ELR (cell line): ENCODE data around the gene ABCB7.
"Not testable (repeated sequence)": the region's sequence is repeated elsewhere in the genome, so short reads cannot be mapped to it uniquely, and the experiment has no call there.

Experiments
- DNase-seq: peaks from one replicate; pipeline ENCODE4 v3.0.0-alpha.2; 2015; ENCODE audit warnings: low read depth

Gene ABCB7

GRCh38 chrX:75096331-75096730, 59.8 kb downstream of the ABCB7 start:
- DNase-seq, result no peak

GRCh38 chrX:75086731-75087195, 69.3 kb downstream of the ABCB7 start:
- DNase-seq, result no peak

- DNase-seq, result no peak
These were observed 71.3 kb downstream of the ABCB7 start for GRCh38 chrX:75084757-75085156.

GRCh38 chrX:75076429-75076828, 79.7 kb downstream of the ABCB7 start:
- no peak for DNase-seq

GRCh38 chrX:75074475-75074874, 81.6 kb downstream of the ABCB7 start:
- no peak for DNase-seq

DNA sequence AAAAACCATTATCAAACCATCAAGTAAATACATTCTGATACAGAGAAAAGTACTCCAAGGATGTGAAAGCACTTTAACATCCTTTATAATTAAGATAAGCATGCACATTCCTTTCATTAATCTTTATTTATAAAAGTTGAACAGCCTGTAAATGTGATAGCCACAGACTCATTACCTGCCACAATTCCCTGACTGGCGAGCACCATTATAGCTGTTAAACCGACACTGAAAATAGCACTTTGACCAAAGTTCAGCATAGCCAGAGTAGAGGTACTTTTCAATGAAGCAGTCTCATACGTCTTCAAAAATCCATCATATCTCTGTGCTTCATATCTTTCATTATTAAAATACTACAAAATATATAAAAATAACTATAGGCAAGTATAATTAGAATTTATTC, 84.7 kb downstream of the ABCB7 start:
- no peak for DNase-seq

GRCh38 chrX:75067931-75068330, 88.2 kb downstream of the ABCB7 start:
- peak; percentile 42 for DNase-seq

DNA sequence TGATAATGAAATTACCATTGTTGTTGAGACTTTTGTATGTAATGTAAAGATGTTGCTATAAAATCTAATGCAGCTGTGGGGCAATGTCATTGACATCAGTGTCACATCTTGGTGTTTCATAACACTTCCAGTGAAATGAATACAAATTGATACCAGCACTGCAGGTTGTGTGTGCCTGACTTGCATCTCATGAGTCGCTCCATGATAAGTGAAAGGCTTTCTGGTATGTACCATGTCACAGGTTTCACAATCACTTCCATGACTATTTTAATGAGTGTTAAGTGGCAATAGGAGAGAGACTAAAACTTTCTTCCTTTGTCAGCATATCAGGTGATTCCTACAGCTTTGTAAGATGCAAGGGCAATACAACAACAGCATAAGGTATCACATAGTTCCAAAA, 94.4 kb downstream of the ABCB7 start:
- DNase-seq, result no peak

DNA sequence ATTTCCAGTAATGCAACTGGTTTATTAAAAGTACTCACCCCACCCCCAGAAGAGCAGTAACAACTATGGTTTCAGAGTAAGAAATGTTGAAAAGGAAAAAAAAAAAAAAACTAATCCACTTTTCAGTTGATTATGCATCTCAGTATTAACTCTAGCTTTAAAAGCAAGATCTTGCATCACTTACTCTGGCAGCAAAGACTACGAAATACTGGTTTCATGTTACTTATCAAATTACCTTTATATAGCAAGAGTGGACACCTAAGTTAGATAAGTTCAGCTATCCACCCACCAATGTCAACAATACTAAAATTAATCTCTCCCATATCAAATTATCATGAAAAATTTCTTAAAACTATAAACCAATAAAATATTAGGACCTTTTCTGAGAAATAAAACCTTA, 105.0 kb downstream of the ABCB7 start:
- DNase-seq, result no peak

DNA sequence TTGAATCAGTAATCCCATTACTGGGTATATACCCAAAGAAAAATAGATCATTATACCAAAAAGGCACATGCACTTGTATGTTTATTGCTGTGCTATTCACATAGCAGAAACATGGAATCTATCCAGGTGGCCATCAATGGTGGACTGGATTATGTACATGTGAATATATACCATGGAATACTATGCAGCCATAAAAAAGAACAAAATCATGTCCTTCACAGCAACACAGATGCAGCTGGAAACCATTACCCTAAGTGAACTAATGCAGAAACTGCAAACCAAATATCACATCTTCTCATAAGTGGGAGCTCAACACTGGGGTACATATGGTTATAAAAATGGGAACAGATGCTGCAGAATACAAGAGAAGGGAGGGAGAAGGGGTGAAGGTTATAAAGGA, 110.7 kb downstream of the ABCB7 start:
- no peak for DNase-seq

DNA sequence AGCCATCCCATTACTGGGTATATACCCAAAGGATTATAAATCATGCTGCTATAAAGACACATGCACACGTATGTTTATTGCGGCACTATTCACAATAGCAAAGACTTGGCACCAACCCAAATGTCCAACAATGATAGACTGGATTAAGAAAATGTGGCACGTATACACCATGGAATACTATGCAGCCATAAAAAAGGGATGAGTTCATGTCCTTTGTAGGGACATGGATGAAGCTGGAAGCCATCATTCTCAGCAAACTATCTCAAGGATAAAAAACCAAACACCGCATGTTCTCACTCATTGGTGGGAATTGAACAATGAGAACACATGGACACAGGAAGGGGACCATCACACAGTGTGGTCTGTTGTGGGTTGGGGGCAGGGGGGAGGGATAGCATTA, 111.9 kb downstream of the ABCB7 start:
- DNase-seq, result not testable (repeated sequence)

DNA sequence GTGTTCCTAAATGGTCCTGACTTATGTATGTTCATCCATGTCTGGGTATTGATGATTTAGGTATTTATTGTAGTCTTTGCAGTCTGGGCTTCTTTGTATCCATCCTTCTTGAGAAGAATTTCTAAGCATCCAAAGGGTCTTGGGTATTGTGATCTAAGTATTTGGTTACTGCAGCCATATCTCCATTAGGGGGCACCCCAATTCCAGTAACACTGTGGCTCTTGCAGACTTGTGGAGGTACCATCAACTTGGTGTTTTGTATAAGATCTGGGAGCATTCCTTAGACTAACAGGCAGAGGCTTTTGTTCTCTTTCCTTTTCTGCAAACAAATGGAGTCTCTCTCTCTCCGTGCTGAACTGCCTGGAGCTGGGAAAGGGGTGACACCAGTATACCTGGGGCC, 117.2 kb downstream of the ABCB7 start:
- DNase-seq, result peak; percentile 33
